HG03196 (cell line): Measurements from ENCODE around the gene GALNT14.
A peak's percentile ranks its signal among the peaks of the same experiment; 100 is the strongest.

Source experiments
- ATAC-seq: cut with Tn5 transposase; IDR thresholded peaks from one replicate; pipeline ENCODE4 v1.9.1; 2021; ENCODE audit not compliant: unreplicated experiment

The GALNT14 gene

GRCh38 chr2:31058096-31059035 lies 79.9 kb downstream of the GALNT14 start:
- ATAC-seq = no peak

GRCh38 chr2:31057691-31058090 lies 80.5 kb downstream of the GALNT14 start:
- no peak for ATAC-seq

GRCh38 chr2:31055938-31056337 lies 82.3 kb downstream of the GALNT14 start:
- no peak for ATAC-seq

GRCh38 chr2:31054842-31055388 lies 83.3 kb downstream of the GALNT14 start:
- no peak for ATAC-seq

GRCh38 chr2:31053929-31054782 lies 84.1 kb downstream of the GALNT14 start:
- no peak for ATAC-seq

- no peak for ATAC-seq
Observed at GRCh38 chr2:31052284-31052683, 86.0 kb downstream of the GALNT14 start.

- no peak for ATAC-seq
Observed at GRCh38 chr2:31051258-31052140, 86.7 kb downstream of the GALNT14 start.

GRCh38 chr2:31049916-31050588 lies 88.2 kb downstream of the GALNT14 start:
- no peak for ATAC-seq

GRCh38 chr2:31049264-31049663 lies 89.0 kb downstream of the GALNT14 start:
- no peak for ATAC-seq

GRCh38 chr2:31047599-31047998 lies 90.6 kb downstream of the GALNT14 start:
- ATAC-seq = no peak

GRCh38 chr2:31038385-31038784 lies 99.9 kb downstream of the GALNT14 start:
- no peak for ATAC-seq

GRCh38 chr2:31037058-31037457 lies 101.2 kb downstream of the GALNT14 start:
- no peak for ATAC-seq

- no peak for ATAC-seq
Observed at GRCh38 chr2:31033032-31033431, 105.2 kb downstream of the GALNT14 start.

GRCh38 chr2:31032475-31032874 lies 105.8 kb downstream of the GALNT14 start:
- no peak for ATAC-seq

GRCh38 chr2:31031132-31031706 lies 107.0 kb downstream of the GALNT14 start:
- peak; percentile 95 for ATAC-seq

- no peak for ATAC-seq
Observed at GRCh38 chr2:31028417-31028816, 109.8 kb downstream of the GALNT14 start.

GRCh38 chr2:31027549-31027948 lies 110.7 kb downstream of the GALNT14 start:
- no peak for ATAC-seq

GRCh38 chr2:31023541-31023940 lies 114.7 kb downstream of the GALNT14 start:
- ATAC-seq = no peak

- ATAC-seq = no peak
Observed at GRCh38 chr2:31020713-31021112, 117.5 kb downstream of the GALNT14 start.

- ATAC-seq = no peak
Observed at GRCh38 chr2:31018280-31018679, 120.0 kb downstream of the GALNT14 start.
